ENCODE measurements around the gene STX3.

GRCh38 chr11:59801981-59802638 is 46.9 kb downstream of the STX3 start:
- no peak for TF ChIP-seq EGR1 (IDR thresholded peaks at IDR 0.05; ENCODE audit: borderline replicate concordance, low read depth, low read length)
- no peak for TF ChIP-seq HDAC2 (IDR thresholded peaks at IDR 0.05; ENCODE audit: borderline replicate concordance in 1 of 2, low read depth in 2 of 2, low read length in 2 of 2)
- TF ChIP-seq, protein P1, sequence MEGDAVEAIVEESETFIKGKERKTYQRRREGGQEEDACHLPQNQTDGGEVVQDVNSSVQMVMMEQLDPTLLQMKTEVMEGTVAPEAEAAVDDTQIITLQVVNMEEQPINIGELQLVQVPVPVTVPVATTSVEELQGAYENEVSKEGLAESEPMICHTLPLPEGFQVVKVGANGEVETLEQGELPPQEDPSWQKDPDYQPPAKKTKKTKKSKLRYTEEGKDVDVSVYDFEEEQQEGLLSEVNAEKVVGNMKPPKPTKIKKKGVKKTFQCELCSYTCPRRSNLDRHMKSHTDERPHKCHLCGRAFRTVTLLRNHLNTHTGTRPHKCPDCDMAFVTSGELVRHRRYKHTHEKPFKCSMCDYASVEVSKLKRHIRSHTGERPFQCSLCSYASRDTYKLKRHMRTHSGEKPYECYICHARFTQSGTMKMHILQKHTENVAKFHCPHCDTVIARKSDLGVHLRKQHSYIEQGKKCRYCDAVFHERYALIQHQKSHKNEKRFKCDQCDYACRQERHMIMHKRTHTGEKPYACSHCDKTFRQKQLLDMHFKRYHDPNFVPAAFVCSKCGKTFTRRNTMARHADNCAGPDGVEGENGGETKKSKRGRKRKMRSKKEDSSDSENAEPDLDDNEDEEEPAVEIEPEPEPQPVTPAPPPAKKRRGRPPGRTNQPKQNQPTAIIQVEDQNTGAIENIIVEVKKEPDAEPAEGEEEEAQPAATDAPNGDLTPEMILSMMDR (IDR thresholded peaks at IDR 0.05; ENCODE audit: control extremely low read depth in 1 of 3, insufficient read depth in 1 of 3, low read depth in 1 of 3, low read length in 3 of 3), result no peak
- no peak for TF ChIP-seq POLR2AphosphoS5 (IDR thresholded peaks at IDR 0.05; ENCODE audit: low read depth, low read length)

Data from H1 (cell line).